Osteocyte (in vitro differentiated cells): ENCODE results near the gene SEC14L2. TPM values are rescaled to one million over a fixed set of nuclear protein-coding genes. Genes with fewer than 3 reads are reported as not detected.

Source experiments
- DNase-seq: peaks from one replicate; pipeline ENCODE4 v3.0.0; 2021; ENCODE audit warnings: mixed read lengths; ENCODE audit not compliant: unreplicated experiment; ENCODE audit errors: extremely low spot score
- H3K27ac Mint-ChIP-seq: one replicate; pipeline ENCODE4 v1.8.0; 2021; ENCODE audit warnings: mild to moderate bottlenecking, mixed read lengths; ENCODE audit not compliant: unreplicated experiment
- H3K27me3 Mint-ChIP-seq: one replicate; pipeline ENCODE4 v1.8.0; 2021; ENCODE audit warnings: mixed read lengths; ENCODE audit not compliant: unreplicated experiment
- H3K36me3 Mint-ChIP-seq: one replicate; pipeline ENCODE4 v1.8.0; 2021; ENCODE audit warnings: mixed read lengths; ENCODE audit not compliant: unreplicated experiment
- H3K4me1 Mint-ChIP-seq: one replicate; pipeline ENCODE4 v1.8.0; 2021; ENCODE audit warnings: mixed read lengths; ENCODE audit not compliant: unreplicated experiment
- H3K4me3 Mint-ChIP-seq: one replicate; pipeline ENCODE4 v1.8.0; 2021; ENCODE audit warnings: mild to moderate bottlenecking, moderate library complexity, mixed read lengths; ENCODE audit not compliant: unreplicated experiment
- H3K9me3 Mint-ChIP-seq: one replicate; pipeline ENCODE4 v1.8.0; 2021; ENCODE audit warnings: mixed read lengths; ENCODE audit not compliant: unreplicated experiment
- CTCF ChIP-seq: fragments of 200-600 bp; sonication (generic); IDR thresholded peaks from 2 replicates; pipeline ENCODE4 v1.5.0; 2021; ENCODE audit warnings: antibody characterized with exemption, mild to moderate bottlenecking, moderate library complexity
- total RNA-seq: library from RNA; stranded (reverse); gene quantifications from 2 replicates; pipeline ENCODE4 v1.2.1, GENCODE V29; 2021

The SEC14L2 gene
- total RNA-seq, 1 donor from 2014 or later, result 14.9 TPM

- TF ChIP-seq CTCF, result no peak
- peaks cover 16% of the 10 kb centered on the region for H3K4me1 Mint-ChIP-seq
- no peaks in the 10 kb centered on the region for H3K27me3 Mint-ChIP-seq
- no peak overlapping the region for H3K4me3 Mint-ChIP-seq
- no peak overlapping the region for H3K27ac Mint-ChIP-seq
- H3K36me3 Mint-ChIP-seq, result no peaks in the 10 kb centered on the region
- DNase-seq, result no peak
- H3K9me3 Mint-ChIP-seq, result no peaks in the 10 kb centered on the region
These were observed 3.5 kb upstream of the SEC14L2 start for GRCh38 chr22:30393322-30393680.

GRCh38 chr22:30393885-30394284 is 2.9 kb upstream of the SEC14L2 start:
- Mint-ChIP-seq H3K9me3 (no peaks in the 10 kb centered on the region), H3K27ac (no peak overlapping the region), H3K36me3 (no peaks in the 10 kb centered on the region), H3K4me3 (no peak overlapping the region), H3K27me3 (no peaks in the 10 kb centered on the region), H3K4me1 (peaks cover 22% of the 10 kb centered on the region)
- TF ChIP-seq CTCF, result no peak
- DNase-seq, result no peak

GRCh38 chr22:30397656-30398635 is 1.1 kb downstream of the SEC14L2 start:
- TF ChIP-seq CTCF, result no peak
- Mint-ChIP-seq H3K4me3 (peak overlapping the region; percentile 93), H3K27me3 (no peaks in the 10 kb centered on the region), H3K4me1 (peaks cover 33% of the 10 kb centered on the region), H3K9me3 (no peaks in the 10 kb centered on the region), H3K36me3 (peaks cover 4% of the 10 kb centered on the region), H3K27ac (peak overlapping the region; percentile 56)
- no peak for DNase-seq

GRCh38 chr22:30398685-30399680 is 2.2 kb downstream of the SEC14L2 start:
- Mint-ChIP-seq H3K4me3 (peak overlapping the region; percentile 93), H3K4me1 (peaks cover 33% of the 10 kb centered on the region), H3K36me3 (peaks cover 6% of the 10 kb centered on the region), H3K27ac (peak overlapping the region; percentile 35), H3K9me3 (no peaks in the 10 kb centered on the region), H3K27me3 (no peaks in the 10 kb centered on the region)
- TF ChIP-seq CTCF, result no peak
- DNase-seq, result no peak
